Measurements from ENCODE around the gene OR1E2. TPM values are rescaled to one million over a fixed set of nuclear protein-coding genes. Genes with fewer than 3 reads are reported as not detected.
"Not testable (repeated sequence)": the region's sequence is repeated elsewhere in the genome, so short reads cannot be mapped to it uniquely, and the experiment has no call there.

The OR1E2 gene
- total and polyA plus RNA-seq, 2 of the 13 experiments (the other 11 are each of a cell fraction or from before 2014, with no cell fraction given) = not detected

DNA sequence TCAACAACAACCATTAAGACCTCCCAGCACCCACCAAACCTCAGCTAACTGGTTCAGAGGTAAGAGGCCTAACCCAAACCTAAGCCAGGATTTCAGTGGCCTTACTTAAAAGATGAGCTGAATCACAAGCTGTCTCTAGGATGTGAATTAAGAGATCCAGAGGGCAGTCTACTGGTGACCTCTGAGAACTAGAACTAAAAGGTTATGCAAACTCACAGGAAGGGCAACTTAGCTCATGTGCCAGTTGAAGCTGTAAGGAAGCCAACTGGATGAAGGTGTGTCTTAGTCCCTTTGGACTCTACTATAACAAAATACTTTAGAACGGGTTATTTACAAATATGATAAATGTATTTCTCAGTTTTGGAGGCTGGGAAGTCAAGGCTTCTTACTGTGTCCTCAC lies 32.7 kb upstream of the OR1E2 start:
- POLR2A ChIA-PET; H3K4me2 ChIP-seq (ENCODE audit: low read depth, low read length); BruUV-seq (replicated peaks); H3K79me2 ChIP-seq (ENCODE audit: insufficient read depth, low read length); H3K27ac ChIP-seq (ENCODE audit: extremely low read length, insufficient read depth, low read length); H4K20me1 ChIP-seq (ENCODE audit: insufficient read depth, low read length); H3K27me3 ChIP-seq (ENCODE audit: control insufficient read depth in 1 of 2, insufficient read depth in 2 of 2, low read length in 2 of 2); DNase-seq (ENCODE audit: low spot score); FAIRE-seq; H3K36me3 ChIP-seq (replicated peaks in 1 of 2; ENCODE audit: control insufficient read depth in 1 of 2, insufficient read depth in 2 of 2, low read length in 2 of 2); H3K9ac ChIP-seq (ENCODE audit: insufficient read depth, low read depth, low read length); ATAC-seq; intact Hi-C loops (cut with micrococcal nuclease; ENCODE audit: unreplicated experiment); H2AFZ ChIP-seq (ENCODE audit: low read length); in situ Hi-C loops (cut with HindIII; ENCODE audit: extremely low pct_ligation_motif_present, low pct_unique_long_range_greater_than_20kb); H3K4me3 ChIP-seq (replicated peaks in 1 of 3; ENCODE audit: insufficient read depth in 1 of 3, low read depth in 2 of 3, low read length in 3 of 3); CTCF ChIA-PET (ENCODE audit: low intra/inter-chr PET ratio, low total read pairs); H3K4me1 ChIP-seq (ENCODE audit: insufficient read depth, low read length); H3K9me3 ChIP-seq (ENCODE audit: low read length): not testable (repeated sequence)
- WGBS (ENCODE audit: low lambda C conversion rate) = 0% methylated on average over 1 of the region's 1 CpG

DNA sequence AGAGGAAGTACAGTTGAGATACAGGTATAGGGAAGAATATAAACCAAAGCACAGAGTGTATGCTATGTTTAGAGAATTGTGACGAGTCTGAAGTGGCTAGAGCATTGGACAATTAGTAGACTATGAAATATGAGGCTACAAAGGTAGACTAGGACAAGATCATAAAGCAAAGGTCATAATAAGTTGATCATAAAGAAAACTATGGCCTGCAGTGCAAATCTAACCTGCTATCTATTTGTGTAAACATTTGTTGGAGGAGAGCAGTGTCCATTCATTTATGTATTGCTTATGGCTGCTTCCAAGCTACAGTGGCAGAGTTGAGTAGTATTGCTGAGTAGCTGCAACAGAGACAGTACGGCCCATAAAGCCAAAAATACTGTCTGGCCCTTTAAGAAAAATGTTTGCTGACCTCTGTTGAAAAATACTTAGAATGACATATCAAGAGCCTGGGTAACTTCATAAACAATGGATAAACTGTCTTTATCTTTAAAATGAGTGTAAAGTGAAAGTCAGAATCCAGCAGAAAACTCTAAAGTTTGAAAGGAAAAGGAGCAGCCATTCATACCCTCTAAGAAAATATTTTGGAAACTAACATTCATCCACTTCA lies 14.5 kb upstream of the OR1E2 start:
- no peaks in the 10 kb centered on the region for H4K20me1 ChIP-seq (ENCODE audit: insufficient read depth, low read length)
- ChIA-PET CTCF (ENCODE audit: low intra/inter-chr PET ratio, low total read pairs) (no interaction called here), POLR2A (no interaction called here)
- no peak overlapping the region for H3K27ac ChIP-seq (ENCODE audit: extremely low read length, insufficient read depth, low read length)
- H2AFZ ChIP-seq (ENCODE audit: low read length) = no peak overlapping the region
- no peaks in the 10 kb centered on the region for H3K9me3 ChIP-seq (ENCODE audit: low read length)
- FAIRE-seq = no peak
- BruUV-seq (replicated peaks) = no TSS peak
- no peaks in the 10 kb centered on the region for H3K79me2 ChIP-seq (ENCODE audit: insufficient read depth, low read length)
- in situ Hi-C loops (cut with HindIII; ENCODE audit: extremely low pct_ligation_motif_present, low pct_unique_long_range_greater_than_20kb) = no loop called here
- WGBS (ENCODE audit: low lambda C conversion rate) = 24% methylated on average over 2 of the region's 2 CpGs
- no peaks in the 10 kb centered on the region for H3K27me3 ChIP-seq (ENCODE audit: control insufficient read depth in 1 of 2, insufficient read depth in 2 of 2, low read length in 2 of 2)
- H3K4me1 ChIP-seq (ENCODE audit: insufficient read depth, low read length) = no peaks in the 10 kb centered on the region
- no peak overlapping the region for H3K9ac ChIP-seq (ENCODE audit: insufficient read depth, low read depth, low read length)
- no peak for DNase-seq (ENCODE audit: low spot score)
- H3K36me3 ChIP-seq (replicated peaks in 1 of 2; ENCODE audit: control insufficient read depth in 1 of 2, insufficient read depth in 2 of 2, low read length in 2 of 2) = no peaks in the 10 kb centered on the region
- intact Hi-C loops (cut with micrococcal nuclease; ENCODE audit: unreplicated experiment) = no loop called here
- H3K4me2 ChIP-seq (ENCODE audit: low read depth, low read length) = no peak overlapping the region
- no peak overlapping the region for H3K4me3 ChIP-seq (replicated peaks in 1 of 3; ENCODE audit: insufficient read depth in 1 of 3, low read depth in 2 of 3, low read length in 3 of 3)
- ATAC-seq = no peak
- no peak for TF ChIP-seq ZNF772 (CRISPR knock-in tag; IDR thresholded peaks at IDR 0.05)
- TF ChIP-seq RBAK (CRISPR knock-in tag; IDR thresholded peaks at IDR 0.05) = no peak
- TF ChIP-seq ZFP36L2 (CRISPR knock-in tag; IDR thresholded peaks at IDR 0.05) = no peak
- TF ChIP-seq, protein P1, sequence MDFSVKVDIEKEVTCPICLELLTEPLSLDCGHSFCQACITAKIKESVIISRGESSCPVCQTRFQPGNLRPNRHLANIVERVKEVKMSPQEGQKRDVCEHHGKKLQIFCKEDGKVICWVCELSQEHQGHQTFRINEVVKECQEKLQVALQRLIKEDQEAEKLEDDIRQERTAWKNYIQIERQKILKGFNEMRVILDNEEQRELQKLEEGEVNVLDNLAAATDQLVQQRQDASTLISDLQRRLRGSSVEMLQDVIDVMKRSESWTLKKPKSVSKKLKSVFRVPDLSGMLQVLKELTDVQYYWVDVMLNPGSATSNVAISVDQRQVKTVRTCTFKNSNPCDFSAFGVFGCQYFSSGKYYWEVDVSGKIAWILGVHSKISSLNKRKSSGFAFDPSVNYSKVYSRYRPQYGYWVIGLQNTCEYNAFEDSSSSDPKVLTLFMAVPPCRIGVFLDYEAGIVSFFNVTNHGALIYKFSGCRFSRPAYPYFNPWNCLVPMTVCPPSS (IDR thresholded peaks at IDR 0.05) = no peak
- no peak for TF ChIP-seq ARNT2 (CRISPR knock-in tag; IDR thresholded peaks at IDR 0.05; ENCODE audit: low read depth)
- TF ChIP-seq ZNF607 (CRISPR knock-in tag; IDR thresholded peaks at IDR 0.05; ENCODE audit: borderline replicate concordance) = no peak
- TF ChIP-seq RORA (CRISPR knock-in tag; IDR thresholded peaks at IDR 0.05) = no peak
- TF ChIP-seq, protein P2, sequence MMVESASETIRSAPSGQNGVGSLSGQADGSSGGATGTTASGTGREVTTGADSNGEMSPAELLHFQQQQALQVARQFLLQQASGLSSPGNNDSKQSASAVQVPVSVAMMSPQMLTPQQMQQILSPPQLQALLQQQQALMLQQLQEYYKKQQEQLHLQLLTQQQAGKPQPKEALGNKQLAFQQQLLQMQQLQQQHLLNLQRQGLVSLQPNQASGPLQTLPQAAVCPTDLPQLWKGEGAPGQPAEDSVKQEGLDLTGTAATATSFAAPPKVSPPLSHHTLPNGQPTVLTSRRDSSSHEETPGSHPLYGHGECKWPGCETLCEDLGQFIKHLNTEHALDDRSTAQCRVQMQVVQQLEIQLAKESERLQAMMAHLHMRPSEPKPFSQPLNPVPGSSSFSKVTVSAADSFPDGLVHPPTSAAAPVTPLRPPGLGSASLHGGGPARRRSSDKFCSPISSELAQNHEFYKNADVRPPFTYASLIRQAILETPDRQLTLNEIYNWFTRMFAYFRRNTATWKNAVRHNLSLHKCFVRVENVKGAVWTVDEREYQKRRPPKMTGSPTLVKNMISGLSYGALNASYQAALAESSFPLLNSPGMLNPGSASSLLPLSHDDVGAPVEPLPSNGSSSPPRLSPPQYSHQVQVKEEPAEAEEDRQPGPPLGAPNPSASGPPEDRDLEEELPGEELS (CRISPR knock-in tag; IDR thresholded peaks at IDR 0.05) = no peak
- TF ChIP-seq, protein P3, sequence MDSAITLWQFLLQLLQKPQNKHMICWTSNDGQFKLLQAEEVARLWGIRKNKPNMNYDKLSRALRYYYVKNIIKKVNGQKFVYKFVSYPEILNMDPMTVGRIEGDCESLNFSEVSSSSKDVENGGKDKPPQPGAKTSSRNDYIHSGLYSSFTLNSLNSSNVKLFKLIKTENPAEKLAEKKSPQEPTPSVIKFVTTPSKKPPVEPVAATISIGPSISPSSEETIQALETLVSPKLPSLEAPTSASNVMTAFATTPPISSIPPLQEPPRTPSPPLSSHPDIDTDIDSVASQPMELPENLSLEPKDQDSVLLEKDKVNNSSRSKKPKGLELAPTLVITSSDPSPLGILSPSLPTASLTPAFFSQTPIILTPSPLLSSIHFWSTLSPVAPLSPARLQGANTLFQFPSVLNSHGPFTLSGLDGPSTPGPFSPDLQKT (CRISPR knock-in tag; IDR thresholded peaks at IDR 0.05; ENCODE audit: borderline replicate concordance) = no peak
- no peak for TF ChIP-seq ZNF567 (CRISPR knock-in tag; IDR thresholded peaks at IDR 0.05; ENCODE audit: borderline replicate concordance)
- TF ChIP-seq ZNF7 (CRISPR knock-in tag; IDR thresholded peaks at IDR 0.05) = no peak
- TF ChIP-seq, protein P4, sequence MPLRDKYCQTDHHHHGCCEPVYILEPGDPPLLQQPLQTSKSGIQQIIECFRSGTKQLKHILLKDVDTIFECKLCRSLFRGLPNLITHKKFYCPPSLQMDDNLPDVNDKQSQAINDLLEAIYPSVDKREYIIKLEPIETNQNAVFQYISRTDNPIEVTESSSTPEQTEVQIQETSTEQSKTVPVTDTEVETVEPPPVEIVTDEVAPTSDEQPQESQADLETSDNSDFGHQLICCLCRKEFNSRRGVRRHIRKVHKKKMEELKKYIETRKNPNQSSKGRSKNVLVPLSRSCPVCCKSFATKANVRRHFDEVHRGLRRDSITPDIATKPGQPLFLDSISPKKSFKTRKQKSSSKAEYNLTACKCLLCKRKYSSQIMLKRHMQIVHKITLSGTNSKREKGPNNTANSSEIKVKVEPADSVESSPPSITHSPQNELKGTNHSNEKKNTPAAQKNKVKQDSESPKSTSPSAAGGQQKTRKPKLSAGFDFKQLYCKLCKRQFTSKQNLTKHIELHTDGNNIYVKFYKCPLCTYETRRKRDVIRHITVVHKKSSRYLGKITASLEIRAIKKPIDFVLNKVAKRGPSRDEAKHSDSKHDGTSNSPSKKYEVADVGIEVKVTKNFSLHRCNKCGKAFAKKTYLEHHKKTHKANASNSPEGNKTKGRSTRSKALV (CRISPR knock-in tag; IDR thresholded peaks at IDR 0.05) = no peak
